A549 treated with AZD2906 at 1 μM for 4 hours (cell line): ENCODE results near the gene ADTRP. TPM values are rescaled to one million over a fixed set of nuclear protein-coding genes. Genes with fewer than 3 reads are reported as not detected.

ENCODE experiments used
- total RNA-seq: library from RNA; stranded (reverse); fragments of 200-300 nt; extraction: Qiagen RNA extraction; gene quantifications from 5 replicates; pipeline ENCODE4 v1.2.3, GENCODE V29; 2022

Gene ADTRP, protein sequence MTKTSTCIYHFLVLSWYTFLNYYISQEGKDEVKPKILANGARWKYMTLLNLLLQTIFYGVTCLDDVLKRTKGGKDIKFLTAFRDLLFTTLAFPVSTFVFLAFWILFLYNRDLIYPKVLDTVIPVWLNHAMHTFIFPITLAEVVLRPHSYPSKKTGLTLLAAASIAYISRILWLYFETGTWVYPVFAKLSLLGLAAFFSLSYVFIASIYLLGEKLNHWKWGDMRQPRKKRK
- total RNA-seq = 0.26 to 0.92 TPM (median 0.53 TPM) in 5 replicates

DNA sequence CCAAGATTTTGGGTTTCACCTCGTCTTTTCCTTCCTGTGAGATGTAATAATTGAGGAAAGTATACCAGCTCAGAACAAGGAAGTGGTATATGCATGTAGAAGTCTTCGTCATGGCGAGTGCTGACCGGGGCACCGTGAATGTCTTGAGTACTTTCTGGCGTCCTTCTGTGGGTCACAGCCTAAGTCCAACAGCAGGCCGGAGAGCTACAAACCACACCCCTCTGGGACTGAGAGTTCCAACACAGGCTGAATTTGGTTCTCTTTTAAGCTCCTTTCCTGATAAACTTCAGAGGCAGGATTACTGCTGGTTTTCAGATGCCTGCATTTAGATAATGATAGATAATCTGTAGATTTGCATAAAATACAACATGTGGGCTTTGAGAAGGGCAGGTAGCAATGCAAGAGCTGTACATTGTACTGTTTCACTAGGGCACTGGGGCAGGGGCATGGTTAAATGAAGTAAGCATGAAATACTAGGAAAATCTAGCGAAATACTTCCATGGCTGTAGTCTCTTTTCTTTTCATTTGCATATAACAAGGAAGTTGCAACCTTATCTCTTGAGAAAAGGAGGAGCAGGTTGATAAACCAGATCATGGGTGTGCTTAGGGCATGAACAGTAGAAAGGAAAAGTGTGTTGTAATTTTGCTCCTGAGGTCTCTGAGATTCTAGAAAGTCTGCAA is at the start of gene ADTRP:
Gene ADTRP, minus strand, starts transcription at position 156 of the 681 bp plus-strand sequence. Its CDS starts 44 bp downstream, at position 112.

Other genes starting within 250 kb of the ADTRP start
- gene TMEM170B, start 241.1 kb downstream of the ADTRP start, total RNA-seq = 0.72 to 0.96 TPM (median 0.85 TPM) in 5 replicates
- 8.3 to 11.4 TPM (median 9.4 TPM) in 5 replicates for gene HIVEP1, start 233.5 kb upstream of the ADTRP start, total RNA-seq